Muscle layer of colon (tissue), 2 donors: Measurements from ENCODE around the gene ARL8B.

Experiments
- H3K27ac ChIP-seq: one replicate; pipeline ENCODE4 v1.7.0; 2013; ENCODE audit warnings: low read depth, mild to moderate bottlenecking, low read length, moderate library complexity
- H3K27me3 ChIP-seq, 2 donors: one replicate each; pipeline ENCODE4 v1.7.0; 2013; ENCODE audit warnings: low read length in 2 of 2, mild to moderate bottlenecking in 2 of 2; ENCODE audit not compliant: insufficient read depth in 2 of 2, control insufficient read depth in 1 of 2
- H3K36me3 ChIP-seq: one replicate; pipeline ENCODE4 v1.7.0; 2013; ENCODE audit warnings: mild to moderate bottlenecking, low read length; ENCODE audit not compliant: insufficient read depth
- H3K4me1 ChIP-seq: one replicate; pipeline ENCODE4 v1.7.0; 2013; ENCODE audit warnings: mild to moderate bottlenecking, low read length; ENCODE audit not compliant: insufficient read depth
- H3K4me3 ChIP-seq, 2 donors: one replicate each; pipeline ENCODE4 v1.7.0; 2013; ENCODE audit warnings: low read length in 2 of 2, low read depth in 1 of 2, mild to moderate bottlenecking in 1 of 2, moderate library complexity in 1 of 2
- H3K9ac ChIP-seq: one replicate; pipeline ENCODE4 v1.7.0; 2013; ENCODE audit warnings: low read length
- H3K9me3 ChIP-seq: one replicate; pipeline ENCODE4 v1.7.0; 2013; ENCODE audit warnings: mild to moderate bottlenecking, low read length
- donor health status: abdominal sarcoma.
- donor health status: Adenocarcinoma of cecum.

The ARL8B gene

DNA sequence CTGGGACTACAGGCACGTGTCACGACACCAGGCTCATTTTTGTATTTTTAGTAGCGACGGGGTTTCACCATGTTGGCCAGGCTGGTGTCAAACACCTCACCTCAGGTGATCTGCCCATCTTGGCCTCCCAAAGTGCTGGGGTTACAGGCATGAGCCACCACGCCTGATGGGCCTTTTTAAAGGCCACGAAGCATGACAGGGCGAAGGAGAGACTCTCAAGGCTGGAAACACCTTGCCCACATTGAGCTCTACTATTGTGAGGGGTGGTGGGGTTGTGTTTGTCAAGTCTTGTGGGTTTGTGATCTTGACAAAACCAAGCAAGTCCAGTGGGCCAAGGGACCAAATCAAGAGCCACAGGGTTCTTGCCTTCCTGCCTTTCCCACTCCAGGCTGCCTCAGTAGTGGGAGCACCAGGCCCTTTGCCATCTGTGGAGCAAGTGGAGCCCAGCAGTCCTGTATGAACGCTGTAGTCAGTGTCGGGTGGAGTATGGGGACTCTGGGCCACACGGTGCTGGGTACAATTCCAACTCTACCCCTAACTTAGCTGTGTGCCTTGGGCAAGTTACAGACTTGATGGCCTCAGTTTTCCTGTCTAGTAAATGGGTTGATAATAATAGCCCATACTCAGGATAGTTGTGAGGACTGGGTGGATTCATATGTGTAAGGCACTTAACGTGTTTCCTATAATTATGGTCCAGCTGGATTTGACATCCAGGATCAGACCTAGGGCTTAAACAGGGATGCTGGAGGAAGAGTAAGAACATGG, 98.8 kb downstream of the ARL8B start:
- Histone ChIP-seq H3K27ac (no peak overlapping the region), H3K9ac (no peak overlapping the region), H3K4me3 (no peak overlapping the region), H3K36me3 (peaks cover 9% of the 10 kb centered on the region), H3K4me1 (peaks cover 11% of the 10 kb centered on the region), H3K9me3 (no peaks in the 10 kb centered on the region), H3K27me3 (no peaks in the 10 kb centered on the region)

- no peak overlapping the region for H3K9ac ChIP-seq
- no peaks in the 10 kb centered on the region for H3K27me3 ChIP-seq
- no peak overlapping the region for H3K27ac ChIP-seq
- peaks cover 11% of the 10 kb centered on the region for H3K4me1 ChIP-seq
- H3K4me3 ChIP-seq, result no peak overlapping the region
- H3K9me3 ChIP-seq, result no peaks in the 10 kb centered on the region
- H3K36me3 ChIP-seq, result peaks cover 5% of the 10 kb centered on the region
Measured at GRCh38 chr3:5221701-5222100, 99.6 kb downstream of the ARL8B start.

DNA sequence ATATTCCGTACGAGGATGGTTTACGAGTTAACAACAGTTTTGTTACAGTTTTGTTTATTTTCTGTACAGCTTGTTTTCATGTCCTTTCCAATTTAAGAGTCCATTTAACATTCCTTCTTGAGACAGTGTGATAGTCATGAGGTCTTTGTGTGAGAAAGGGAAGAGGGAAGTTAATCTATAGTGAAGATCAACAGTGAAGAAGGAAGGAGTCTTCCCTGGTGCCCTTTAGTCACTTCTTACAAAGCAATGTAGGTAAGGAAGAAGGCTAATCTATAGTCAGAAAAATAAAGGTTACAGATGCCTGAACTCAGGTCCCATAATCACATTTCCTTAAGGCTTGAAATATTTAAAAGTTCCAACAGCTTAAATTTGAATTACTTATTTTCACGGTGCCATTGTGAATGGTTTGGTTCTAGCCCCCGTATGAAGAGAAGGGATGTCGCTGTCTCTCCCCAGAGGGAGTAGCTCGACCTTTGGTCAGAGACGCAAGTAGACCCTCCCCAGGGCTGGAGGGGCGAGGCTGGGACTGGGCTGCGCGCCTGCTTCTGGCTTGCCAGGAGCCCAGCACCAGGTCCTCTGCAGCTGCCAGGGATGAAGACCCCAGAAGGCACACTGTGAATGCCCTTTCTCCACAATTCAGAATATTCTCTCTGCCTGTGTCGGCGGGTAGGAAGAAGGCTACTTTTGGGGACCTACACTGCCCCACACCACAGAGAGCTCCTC, 100.4 kb downstream of the ARL8B start:
- Histone ChIP-seq H3K27ac (no peak overlapping the region), H3K9me3 (no peaks in the 10 kb centered on the region), H3K9ac (no peak overlapping the region), H3K36me3 (no peaks in the 10 kb centered on the region), H3K27me3 (no peaks in the 10 kb centered on the region), H3K4me3 (no peak overlapping the region), H3K4me1 (peaks cover 11% of the 10 kb centered on the region)

DNA sequence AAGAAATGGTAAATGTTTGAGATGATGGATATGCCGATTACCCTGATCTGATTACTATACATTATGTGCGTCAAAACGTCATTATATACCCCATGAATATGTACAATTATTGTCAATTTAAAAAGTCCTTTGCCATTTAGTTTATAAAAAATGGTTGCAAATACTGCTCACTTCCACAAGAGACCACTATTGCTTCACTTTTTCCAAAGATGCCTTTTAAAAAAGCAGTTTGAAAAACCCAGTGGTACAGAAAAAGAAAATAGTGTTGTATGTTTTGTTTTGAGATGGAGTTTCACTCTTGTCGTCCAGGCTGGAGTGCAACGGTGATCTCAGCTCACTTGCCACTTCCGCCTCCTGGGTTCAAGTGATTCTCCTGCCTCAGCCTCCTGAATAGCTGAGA, 104.7 kb downstream of the ARL8B start:
- no peak overlapping the region for H3K9ac ChIP-seq
- H3K27ac ChIP-seq, result no peak overlapping the region
- no peak overlapping the region for H3K4me3 ChIP-seq
- no peaks in the 10 kb centered on the region for H3K4me1 ChIP-seq
- no peaks in the 10 kb centered on the region for H3K36me3 ChIP-seq
- H3K9me3 ChIP-seq, result no peaks in the 10 kb centered on the region
- H3K27me3 ChIP-seq, result no peaks in the 10 kb centered on the region

- no peak overlapping the region for H3K9ac ChIP-seq
- H3K27me3 ChIP-seq, result no peaks in the 10 kb centered on the region
- H3K4me3 ChIP-seq, result no peak overlapping the region
- no peaks in the 10 kb centered on the region for H3K9me3 ChIP-seq
- H3K4me1 ChIP-seq, result no peaks in the 10 kb centered on the region
- H3K27ac ChIP-seq, result no peak overlapping the region
- H3K36me3 ChIP-seq, result no peaks in the 10 kb centered on the region
Measured at GRCh38 chr3:5227812-5228211, 105.7 kb downstream of the ARL8B start.

GRCh38 chr3:5229414-5229813, 107.3 kb downstream of the ARL8B start:
- Histone ChIP-seq H3K4me1 (no peaks in the 10 kb centered on the region), H3K9ac (no peak overlapping the region), H3K27me3 (no peaks in the 10 kb centered on the region), H3K36me3 (no peaks in the 10 kb centered on the region), H3K4me3 (no peak overlapping the region), H3K9me3 (no peaks in the 10 kb centered on the region), H3K27ac (no peak overlapping the region)
